ENCODE results near the gene ANKHD1.
"Not testable (repeated sequence)": the region's sequence is repeated elsewhere in the genome, so short reads cannot be mapped to it uniquely, and the experiment has no call there.

The ANKHD1 gene

GRCh38 chr5:140488141-140488540 is 86.5 kb downstream of the ANKHD1 start:
- not testable (repeated sequence) for H3K27ac ChIP-seq (ENCODE audit: insufficient read depth in 1 of 2, low read depth in 1 of 2, low read length in 2 of 2, poor library complexity in 1 of 2, severe bottlenecking in 2 of 2); H3K27me3 ChIP-seq (replicated peaks in 2 of 5; ENCODE audit: control insufficient read depth in 4 of 5, insufficient read depth in 5 of 5, low read length in 4 of 5); H3K4me3 ChIP-seq (ENCODE audit: control insufficient read depth in 1 of 7, extremely low read depth in 1 of 7, insufficient read depth in 4 of 7, low read depth in 2 of 7, low read length in 6 of 7); H3K9me3 ChIP-seq (ENCODE audit: control extremely low read depth in 1 of 5, control insufficient read depth in 4 of 5, insufficient read depth in 2 of 5, low read depth in 1 of 5, low read length in 4 of 5); H3K4me1 ChIP-seq (ENCODE audit: control extremely low read depth in 1 of 4, control insufficient read depth in 4 of 4, insufficient read depth in 4 of 4, low read length in 3 of 4); DNase-seq
- POLR2A ChIA-PET: interaction anchor here (0.7 kb wide), 1 partner anchor 203 kb away, joined by 3 read pairs; the partner anchor contains the start of genes HARS1 and HARS2
- WGBS (ENCODE audit: insufficient coverage): 100% methylated on average over 2 of the region's 4 CpGs
- H3K36me3 ChIP-seq (ENCODE audit: control insufficient read depth in 4 of 4, insufficient read depth in 4 of 4, low read length in 3 of 4): peaks cover 6 to 37% (median 23%) of the 10 kb centered on the region in 4 experiments
- CTCF ChIA-PET: interaction anchor here (1.5 to 2.1 kb wide), 2 partner anchors 63 to 116 kb away, joined by 5 read pairs; no protein-coding TSS in a partner anchor

DNA sequence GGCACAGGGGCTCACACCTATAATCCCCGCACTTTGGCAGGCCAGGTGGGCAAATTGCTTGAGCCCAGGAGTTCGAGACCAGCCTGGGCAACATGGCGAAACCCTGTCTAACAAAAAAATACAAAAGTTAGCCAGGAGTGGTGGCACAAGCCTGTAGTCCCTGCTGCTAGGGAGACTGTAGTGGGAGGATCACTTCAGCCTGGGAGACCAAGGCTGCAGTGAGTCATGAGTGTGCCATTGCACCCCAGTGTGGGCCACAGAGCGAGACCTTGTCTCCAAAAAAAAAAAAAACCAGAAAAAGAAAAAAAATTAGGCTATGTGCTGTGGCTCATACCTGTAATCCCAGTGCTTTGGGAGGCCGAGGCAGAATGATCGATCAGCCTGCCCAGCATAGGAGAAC is 87.3 kb downstream of the ANKHD1 start:
- WGBS (ENCODE audit: insufficient coverage): 100% methylated on average over 3 of the region's 6 CpGs
- ChIA-PET CTCF (interaction anchor here (1.5 kb wide), 1 partner anchor 64 kb away, joined by 5 read pairs; no protein-coding TSS in a partner anchor), POLR2A (no interaction called here)
- Histone ChIP-seq H3K27ac (ENCODE audit: insufficient read depth in 1 of 2, low read depth in 1 of 2, low read length in 2 of 2, poor library complexity in 1 of 2, severe bottlenecking in 2 of 2) (no peak overlapping the region), H3K27me3 (replicated peaks in 2 of 5; ENCODE audit: control insufficient read depth in 4 of 5, insufficient read depth in 5 of 5, low read length in 4 of 5) (no peaks in the 10 kb centered on the region), H3K4me3 (ENCODE audit: control insufficient read depth in 1 of 7, extremely low read depth in 1 of 7, insufficient read depth in 4 of 7, low read depth in 2 of 7, low read length in 6 of 7) (no peak overlapping the region), H3K4me1 (ENCODE audit: control extremely low read depth in 1 of 4, control insufficient read depth in 4 of 4, insufficient read depth in 4 of 4, low read length in 3 of 4) (no peaks in the 10 kb centered on the region), H3K36me3 (ENCODE audit: control insufficient read depth in 4 of 4, insufficient read depth in 4 of 4, low read length in 3 of 4) (peaks cover 9 to 37% (median 21%) of the 10 kb centered on the region in 4 experiments), H3K9me3 (ENCODE audit: control extremely low read depth in 1 of 5, control insufficient read depth in 4 of 5, insufficient read depth in 2 of 5, low read depth in 1 of 5, low read length in 4 of 5) (no peaks in the 10 kb centered on the region)
- DNase-seq: no peak

DNA sequence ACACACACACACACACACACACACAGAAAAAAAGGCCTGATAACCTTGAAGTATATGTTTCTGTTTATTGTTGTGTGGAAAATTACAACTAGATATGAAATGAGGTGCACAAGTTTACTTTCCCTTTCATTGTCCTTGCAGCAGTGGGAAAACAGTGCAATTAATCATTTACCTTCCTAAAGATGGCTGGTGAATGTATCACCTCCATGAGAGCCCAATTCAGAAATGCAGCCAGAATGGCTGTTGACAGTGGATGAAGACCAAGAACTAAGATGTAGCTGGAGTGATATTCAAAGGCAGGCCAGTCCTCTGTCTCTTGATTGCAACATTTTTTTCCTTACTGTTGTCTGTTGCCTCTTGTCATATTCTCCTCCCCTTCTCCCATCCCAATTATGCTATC is 96.3 kb downstream of the ANKHD1 start:
- ChIA-PET CTCF (no interaction called here), POLR2A (no interaction called here)
- H3K4me3 ChIP-seq (ENCODE audit: control insufficient read depth in 1 of 7, extremely low read depth in 1 of 7, insufficient read depth in 4 of 7, low read depth in 2 of 7, low read length in 6 of 7): no peak overlapping the region
- H3K4me1 ChIP-seq (ENCODE audit: control extremely low read depth in 1 of 4, control insufficient read depth in 4 of 4, insufficient read depth in 4 of 4, low read length in 3 of 4): no peaks in the 10 kb centered on the region
- peak in 1 of 3 donors; percentile 0 for DNase-seq
- peaks cover 7 to 26% (median 18%) of the 10 kb centered on the region in 4 experiments for H3K36me3 ChIP-seq (ENCODE audit: control insufficient read depth in 4 of 4, insufficient read depth in 4 of 4, low read length in 3 of 4)
- no peaks in the 10 kb centered on the region for H3K9me3 ChIP-seq (ENCODE audit: control extremely low read depth in 1 of 5, control insufficient read depth in 4 of 5, insufficient read depth in 2 of 5, low read depth in 1 of 5, low read length in 4 of 5)
- no peaks in the 10 kb centered on the region for H3K27me3 ChIP-seq (replicated peaks in 2 of 5; ENCODE audit: control insufficient read depth in 4 of 5, insufficient read depth in 5 of 5, low read length in 4 of 5)
- H3K27ac ChIP-seq (ENCODE audit: insufficient read depth in 1 of 2, low read depth in 1 of 2, low read length in 2 of 2, poor library complexity in 1 of 2, severe bottlenecking in 2 of 2): no peak overlapping the region

DNA sequence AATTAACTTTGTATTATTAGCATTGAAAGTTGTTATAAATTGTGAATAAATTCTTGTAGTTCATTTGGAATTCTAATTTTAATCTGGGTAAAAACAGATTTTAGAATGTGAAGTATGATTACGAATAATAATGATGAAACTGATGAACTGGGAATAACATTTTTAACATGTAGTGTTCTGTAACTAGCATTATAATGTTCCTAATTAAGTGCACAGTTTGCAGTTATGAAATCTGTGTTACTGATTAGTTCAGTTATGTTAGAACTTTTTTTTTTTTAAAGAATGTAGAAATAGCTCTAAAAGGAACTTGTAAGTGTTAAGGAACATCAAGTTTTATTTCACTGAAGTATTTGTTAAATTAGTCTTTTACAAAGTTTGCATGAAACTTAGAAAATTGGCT is 97.0 kb downstream of the ANKHD1 start:
- Histone ChIP-seq H3K4me1 (ENCODE audit: control extremely low read depth in 1 of 4, control insufficient read depth in 4 of 4, insufficient read depth in 4 of 4, low read length in 3 of 4) (no peaks in the 10 kb centered on the region), H3K36me3 (ENCODE audit: control insufficient read depth in 4 of 4, insufficient read depth in 4 of 4, low read length in 3 of 4) (peaks cover 5 to 26% (median 18%) of the 10 kb centered on the region in 4 experiments), H3K4me3 (ENCODE audit: control insufficient read depth in 1 of 7, extremely low read depth in 1 of 7, insufficient read depth in 4 of 7, low read depth in 2 of 7, low read length in 6 of 7) (no peak overlapping the region), H3K27me3 (replicated peaks in 2 of 5; ENCODE audit: control insufficient read depth in 4 of 5, insufficient read depth in 5 of 5, low read length in 4 of 5) (no peaks in the 10 kb centered on the region), H3K27ac (ENCODE audit: insufficient read depth in 1 of 2, low read depth in 1 of 2, low read length in 2 of 2, poor library complexity in 1 of 2, severe bottlenecking in 2 of 2) (no peak overlapping the region), H3K9me3 (ENCODE audit: control extremely low read depth in 1 of 5, control insufficient read depth in 4 of 5, insufficient read depth in 2 of 5, low read depth in 1 of 5, low read length in 4 of 5) (no peaks in the 10 kb centered on the region)
- WGBS (ENCODE audit: insufficient coverage): 100% methylated on average over 1 of the region's 1 CpG
- ChIA-PET POLR2A (no interaction called here), CTCF (no interaction called here)
- no peak for DNase-seq

DNA sequence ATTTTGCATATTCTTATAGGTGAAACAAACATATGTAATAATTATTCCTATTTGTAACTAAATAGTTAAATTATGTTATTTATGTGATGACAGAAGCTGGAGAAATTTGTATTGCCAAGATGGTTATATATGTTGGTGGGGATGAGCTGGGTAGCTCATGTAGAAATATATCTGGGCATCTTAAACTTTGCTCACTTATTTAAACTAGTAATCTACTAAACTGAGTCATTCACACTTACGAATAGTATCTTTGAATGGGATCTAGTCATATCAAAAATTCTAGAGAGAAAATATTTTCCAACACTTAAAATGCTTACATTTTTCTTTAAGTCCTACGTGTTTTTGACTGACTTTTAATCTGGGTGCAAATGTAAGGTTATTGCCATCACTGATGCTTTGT is 101.2 kb downstream of the ANKHD1 start:
- no CpG with 5 or more reads among the region's 2 CpGs for WGBS (ENCODE audit: insufficient coverage)

GRCh38 chr5:140509898-140510297 is 108.3 kb downstream of the ANKHD1 start:
- DNase-seq: peak in 2 of 3 donors; percentile 18 to 33
- CTCF ChIA-PET: interaction anchor here (1.3 kb wide), 1 partner anchor 27 kb away, joined by 4 read pairs; no protein-coding TSS in a partner anchor
- WGBS (ENCODE audit: insufficient coverage): 80% methylated on average over 1 of the region's 4 CpGs
- Histone ChIP-seq H3K4me3 (ENCODE audit: control insufficient read depth in 1 of 7, extremely low read depth in 1 of 7, insufficient read depth in 4 of 7, low read depth in 2 of 7, low read length in 6 of 7) (no peak overlapping the region), H3K36me3 (ENCODE audit: control insufficient read depth in 4 of 4, insufficient read depth in 4 of 4, low read length in 3 of 4) (peaks cover 39 to 92% (median 61%) of the 10 kb centered on the region in 4 experiments), H3K4me1 (ENCODE audit: control extremely low read depth in 1 of 4, control insufficient read depth in 4 of 4, insufficient read depth in 4 of 4, low read length in 3 of 4) (no peaks in the 10 kb centered on the region), H3K27ac (ENCODE audit: insufficient read depth in 1 of 2, low read depth in 1 of 2, low read length in 2 of 2, poor library complexity in 1 of 2, severe bottlenecking in 2 of 2) (no peak overlapping the region), H3K9me3 (ENCODE audit: control extremely low read depth in 1 of 5, control insufficient read depth in 4 of 5, insufficient read depth in 2 of 5, low read depth in 1 of 5, low read length in 4 of 5) (peaks cover 0 to 4% (median 0%) of the 10 kb centered on the region in 5 experiments), H3K27me3 (replicated peaks in 2 of 5; ENCODE audit: control insufficient read depth in 4 of 5, insufficient read depth in 5 of 5, low read length in 4 of 5) (no peaks in the 10 kb centered on the region)
- POLR2A ChIA-PET: no interaction called here

More for the DNA sequence above, 101.2 kb downstream of the ANKHD1 start:
- CTCF ChIA-PET: interaction anchor here (1.4 kb wide), 1 partner anchor 8 kb away, joined by 5 read pairs; no protein-coding TSS in a partner anchor
- H3K36me3 ChIP-seq (ENCODE audit: control insufficient read depth in 4 of 4, insufficient read depth in 4 of 4, low read length in 3 of 4): peaks cover 19 to 45% (median 27%) of the 10 kb centered on the region in 4 experiments
- DNase-seq: no peak
- no peaks in the 10 kb centered on the region for H3K4me1 ChIP-seq (ENCODE audit: control extremely low read depth in 1 of 4, control insufficient read depth in 4 of 4, insufficient read depth in 4 of 4, low read length in 3 of 4)
- H3K27ac ChIP-seq (ENCODE audit: insufficient read depth in 1 of 2, low read depth in 1 of 2, low read length in 2 of 2, poor library complexity in 1 of 2, severe bottlenecking in 2 of 2): no peak overlapping the region
- no peaks in the 10 kb centered on the region for H3K27me3 ChIP-seq (replicated peaks in 2 of 5; ENCODE audit: control insufficient read depth in 4 of 5, insufficient read depth in 5 of 5, low read length in 4 of 5)
- POLR2A ChIA-PET: interaction anchor here (0.6 kb wide), 1 partner anchor 9 kb away, joined by 3 read pairs; no protein-coding TSS in a partner anchor
- H3K4me3 ChIP-seq (ENCODE audit: control insufficient read depth in 1 of 7, extremely low read depth in 1 of 7, insufficient read depth in 4 of 7, low read depth in 2 of 7, low read length in 6 of 7): no peak overlapping the region
- H3K9me3 ChIP-seq (ENCODE audit: control extremely low read depth in 1 of 5, control insufficient read depth in 4 of 5, insufficient read depth in 2 of 5, low read depth in 1 of 5, low read length in 4 of 5): no peaks in the 10 kb centered on the region

DNA sequence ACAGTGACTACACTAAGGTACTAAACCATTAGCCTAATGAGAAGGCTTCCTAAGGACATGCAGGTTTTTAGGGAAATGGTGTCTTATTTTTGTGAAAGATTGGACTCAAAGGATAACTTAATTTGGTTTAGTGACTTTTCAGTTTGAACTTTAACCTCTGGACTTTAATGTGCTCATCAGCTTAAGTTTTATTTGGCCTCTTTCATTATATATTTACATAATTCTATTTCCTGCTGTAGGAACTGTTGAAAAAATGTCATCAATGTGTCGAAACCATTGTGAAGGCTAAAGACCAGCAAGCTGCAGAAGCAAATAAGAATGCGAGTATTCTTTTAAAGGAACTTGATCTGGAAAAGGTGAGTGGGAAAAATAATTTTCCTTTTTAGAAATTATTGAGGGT is 111.5 kb downstream of the ANKHD1 start:
- peaks cover 21 to 68% (median 46%) of the 10 kb centered on the region in 4 experiments for H3K36me3 ChIP-seq (ENCODE audit: control insufficient read depth in 4 of 4, insufficient read depth in 4 of 4, low read length in 3 of 4)
- no peak overlapping the region for H3K4me3 ChIP-seq (ENCODE audit: control insufficient read depth in 1 of 7, extremely low read depth in 1 of 7, insufficient read depth in 4 of 7, low read depth in 2 of 7, low read length in 6 of 7)
- no peaks in the 10 kb centered on the region for H3K4me1 ChIP-seq (ENCODE audit: control extremely low read depth in 1 of 4, control insufficient read depth in 4 of 4, insufficient read depth in 4 of 4, low read length in 3 of 4)
- H3K9me3 ChIP-seq (ENCODE audit: control extremely low read depth in 1 of 5, control insufficient read depth in 4 of 5, insufficient read depth in 2 of 5, low read depth in 1 of 5, low read length in 4 of 5): peaks cover 0 to 8% (median 0%) of the 10 kb centered on the region in 5 experiments
- ChIA-PET POLR2A (no interaction called here), CTCF (no interaction called here)
- H3K27ac ChIP-seq (ENCODE audit: insufficient read depth in 1 of 2, low read depth in 1 of 2, low read length in 2 of 2, poor library complexity in 1 of 2, severe bottlenecking in 2 of 2): no peak overlapping the region
- DNase-seq: no peak
- 100% methylated on average over 2 of the region's 2 CpGs for WGBS (ENCODE audit: insufficient coverage)
- H3K27me3 ChIP-seq (replicated peaks in 2 of 5; ENCODE audit: control insufficient read depth in 4 of 5, insufficient read depth in 5 of 5, low read length in 4 of 5): no peaks in the 10 kb centered on the region
